ACC112 (cell line): Measurements from ENCODE around the gene SLC31A2.
"Not testable (repeated sequence)": the region's sequence is repeated elsewhere in the genome, so short reads cannot be mapped to it uniquely, and the experiment has no call there.

Experiments used
- H2AFZ ChIP-seq: fragments of 200-600 bp; sonication (generic); one replicate; pipeline ENCODE4 v1.6.0; 2017; ENCODE audit warnings: antibody characterized with exemption, low read length; ENCODE audit not compliant: unreplicated experiment
- H3K27ac ChIP-seq: fragments of 200-600 bp; sonication (generic); 2 replicates; pipeline ENCODE4 v1.5.1; 2014; ENCODE audit warnings: low read depth, mild to moderate bottlenecking, antibody characterized with exemption, low read length, moderate library complexity
- H3K27me3 ChIP-seq: fragments of 200-600 bp; sonication (generic); 2 replicates; pipeline ENCODE4 v1.6.1; 2014; ENCODE audit warnings: mild to moderate bottlenecking, antibody characterized with exemption, low read length, moderate library complexity, mixed read lengths; ENCODE audit not compliant: insufficient read depth
- H3K36me3 ChIP-seq: fragments of 200-600 bp; sonication (generic); 2 replicates; pipeline ENCODE4 v1.6.1; 2016; ENCODE audit warnings: mild to moderate bottlenecking, antibody characterized with exemption, low read length, moderate library complexity, mixed read lengths; ENCODE audit not compliant: insufficient read depth
- H3K4me1 ChIP-seq: fragments of 200-600 bp; sonication (generic); one replicate; pipeline ENCODE4 v1.6.1; 2016; ENCODE audit warnings: low read length, mixed read lengths; ENCODE audit not compliant: insufficient read depth, unreplicated experiment, control insufficient read depth
- H3K4me3 ChIP-seq: fragments of 200-600 bp; sonication (generic); 2 replicates; pipeline ENCODE4 v1.5.1; 2014; ENCODE audit warnings: mild to moderate bottlenecking, low read depth, low read length
- H3K79me2 ChIP-seq: fragments of 200-600 bp; sonication (generic); one replicate; pipeline ENCODE4 v1.6.0; 2016; ENCODE audit warnings: low read length; ENCODE audit not compliant: control insufficient read depth, unreplicated experiment, insufficient read depth

SLC31A2 gene

GRCh38 chr9:113150670-113151611 is at the start of gene SLC31A2:
TSS of gene SLC31A2 (plus strand) at chr9:113151007. CDS start at chr9:113151075, 68 bp downstream.
- Histone ChIP-seq H3K4me1 (peaks cover 31% of the 10 kb centered on the region), H3K36me3 (no peaks in the 10 kb centered on the region), H3K79me2 (peaks cover 4% of the 10 kb centered on the region), H3K4me3 (peak within 1 kb of the TSS; percentile 91), H3K27me3 (peaks cover 8% of the 10 kb centered on the region), H2AFZ (peak within 1 kb of the TSS; percentile 92), H3K27ac (peak within 1 kb of the TSS; percentile 40; the same call in 1 of the 2 replicates)

- H3K4me3 ChIP-seq, H3K27me3 ChIP-seq, H3K4me1 ChIP-seq, H3K27ac ChIP-seq, H3K36me3 ChIP-seq, H2AFZ ChIP-seq, H3K79me2 ChIP-seq: not testable (repeated sequence)
Observed at GRCh38 chr9:113105345-113105744, 45.5 kb upstream of the SLC31A2 start.

- H3K4me1 ChIP-seq, H3K27me3 ChIP-seq, H3K79me2 ChIP-seq, H3K36me3 ChIP-seq: not testable (repeated sequence)
- Histone ChIP-seq H3K27ac (peak overlapping the region; percentile 63), H3K4me3 (peak overlapping the region; percentile 67), H2AFZ (peak overlapping the region; percentile 77)
Observed at GRCh38 chr9:113111065-113111951, 39.5 kb upstream of the SLC31A2 start.

GRCh38 chr9:113112706-113113510 is 37.9 kb upstream of the SLC31A2 start:
- not testable (repeated sequence) for H3K27me3 ChIP-seq, H3K36me3 ChIP-seq, H3K4me1 ChIP-seq, H3K79me2 ChIP-seq, H2AFZ ChIP-seq
- Histone ChIP-seq H3K4me3 (peak overlapping the region; percentile 65), H3K27ac (peak overlapping the region; percentile 55)

- not testable (repeated sequence) for H3K79me2 ChIP-seq, H3K36me3 ChIP-seq, H3K27ac ChIP-seq, H3K4me3 ChIP-seq, H3K4me1 ChIP-seq, H3K27me3 ChIP-seq, H2AFZ ChIP-seq
Observed at GRCh38 chr9:113118829-113119228, 32.0 kb upstream of the SLC31A2 start.

- Histone ChIP-seq H3K27ac (no peak overlapping the region), H3K79me2 (no peaks in the 10 kb centered on the region), H3K27me3 (peaks cover 46% of the 10 kb centered on the region), H3K36me3 (no peaks in the 10 kb centered on the region), H2AFZ (no peak overlapping the region), H3K4me3 (no peak overlapping the region), H3K4me1 (no peaks in the 10 kb centered on the region)
Observed at GRCh38 chr9:113125386-113126035, 25.3 kb upstream of the SLC31A2 start.

GRCh38 chr9:113129466-113129865 is 21.3 kb upstream of the SLC31A2 start:
- Histone ChIP-seq H2AFZ (no peak overlapping the region), H3K4me1 (no peaks in the 10 kb centered on the region), H3K79me2 (no peaks in the 10 kb centered on the region), H3K27me3 (peaks cover 75% of the 10 kb centered on the region), H3K27ac (no peak overlapping the region), H3K4me3 (no peak overlapping the region), H3K36me3 (no peaks in the 10 kb centered on the region)

- no peaks in the 10 kb centered on the region for H3K79me2 ChIP-seq
- H3K4me3 ChIP-seq, result no peak overlapping the region
- H3K27me3 ChIP-seq, result peaks cover 79% of the 10 kb centered on the region
- no peaks in the 10 kb centered on the region for H3K36me3 ChIP-seq
- H3K4me1 ChIP-seq, result no peaks in the 10 kb centered on the region
- H3K27ac ChIP-seq, result no peak overlapping the region
- no peak overlapping the region for H2AFZ ChIP-seq
Observed at GRCh38 chr9:113129884-113130283, 20.9 kb upstream of the SLC31A2 start.

- H2AFZ ChIP-seq, result no peak overlapping the region
- H3K27me3 ChIP-seq, result peaks cover 88% of the 10 kb centered on the region
- no peaks in the 10 kb centered on the region for H3K79me2 ChIP-seq
- H3K4me3 ChIP-seq, result no peak overlapping the region
- no peak overlapping the region for H3K27ac ChIP-seq
- no peaks in the 10 kb centered on the region for H3K4me1 ChIP-seq
- no peaks in the 10 kb centered on the region for H3K36me3 ChIP-seq
Observed at GRCh38 chr9:113131689-113132151, 19.1 kb upstream of the SLC31A2 start.
